NOMO-1 (cell line): ENCODE measurements around the gene ERP27.

Experiments
- DNase-seq, 2 experiments: peaks; one replicate each; lab custom pipeline; 2025; ENCODE audit not compliant: unreplicated experiment in 2 of 2; lab: John Stamatoyannopoulos, UW

ERP27 gene

DNA sequence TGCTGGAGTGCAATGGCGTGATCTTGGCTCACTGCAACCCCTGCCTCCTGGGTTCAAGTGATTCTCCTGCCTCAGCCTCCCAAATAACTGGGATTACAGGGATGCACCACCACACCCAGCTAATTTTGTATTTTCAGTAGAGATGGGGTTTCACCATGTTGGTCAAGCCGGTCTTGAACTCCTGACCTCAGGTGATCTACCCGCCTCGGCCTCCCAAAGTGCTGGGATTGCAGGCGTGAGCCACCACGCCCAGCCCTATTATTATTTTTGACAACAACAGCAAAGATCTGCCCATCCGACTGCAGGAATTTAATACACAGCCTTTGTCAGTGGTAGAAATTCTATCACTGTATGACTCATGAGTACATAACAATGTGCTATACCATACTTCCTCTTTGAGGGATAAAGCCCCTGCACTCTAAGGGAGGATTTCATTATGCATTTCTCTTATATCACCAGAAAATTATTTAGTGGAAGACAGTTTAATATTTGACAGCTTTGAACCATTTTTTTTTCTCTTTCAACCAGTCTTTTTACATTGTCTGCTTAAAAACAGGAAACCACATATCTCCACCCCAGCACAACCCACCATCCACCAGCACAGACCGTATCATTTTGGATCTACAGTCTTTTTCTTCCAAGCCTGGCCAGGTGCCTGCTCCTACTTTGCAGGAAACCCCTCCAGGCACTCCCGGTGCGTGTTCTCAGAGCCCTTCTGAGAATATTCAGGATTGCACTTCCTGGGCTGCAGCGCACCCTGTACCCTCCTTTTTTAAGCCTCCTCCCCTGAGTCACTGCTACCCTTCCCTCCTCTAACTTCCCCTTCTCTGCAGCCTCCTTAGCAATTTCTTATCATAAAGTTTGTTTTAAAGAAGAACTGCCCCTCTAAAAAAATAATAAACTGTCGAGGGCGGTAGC, 22.5 kb upstream of the ERP27 start:
- DNase-seq, result peak; percentile 82 to 89

DNA sequence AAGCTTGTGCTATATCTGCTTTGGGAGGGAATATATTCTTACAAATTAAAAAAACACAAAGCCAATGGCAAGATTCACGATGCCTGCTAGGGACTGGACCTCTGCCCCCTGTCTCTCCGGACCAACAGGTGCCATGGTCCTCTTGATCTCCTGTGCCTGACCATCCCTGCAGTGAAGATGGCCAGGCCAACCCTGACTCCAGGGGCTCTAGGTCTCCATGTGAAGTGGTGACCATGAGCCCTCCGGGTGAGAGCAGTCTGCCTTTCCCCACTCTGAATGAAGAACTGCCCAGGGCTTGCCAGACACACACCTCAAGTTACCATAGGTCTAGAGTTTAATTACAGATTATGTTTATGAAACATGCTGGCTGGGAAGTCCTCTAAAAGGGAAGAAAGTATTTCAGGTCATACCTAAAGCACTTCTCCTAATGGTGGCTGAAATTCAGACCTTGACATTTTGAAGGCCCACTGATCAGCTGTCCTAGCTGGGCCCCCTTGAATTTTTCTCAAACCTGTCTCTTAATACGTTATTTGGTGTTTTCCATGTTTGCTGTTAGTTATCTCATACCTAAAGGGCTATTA, 21.7 kb upstream of the ERP27 start:
- DNase-seq, result no peak

- peak in 1 of 2 experiments; percentile 65 for DNase-seq
Observed at GRCh38 chr12:14959463-14959862, 21.1 kb upstream of the ERP27 start.

DNA sequence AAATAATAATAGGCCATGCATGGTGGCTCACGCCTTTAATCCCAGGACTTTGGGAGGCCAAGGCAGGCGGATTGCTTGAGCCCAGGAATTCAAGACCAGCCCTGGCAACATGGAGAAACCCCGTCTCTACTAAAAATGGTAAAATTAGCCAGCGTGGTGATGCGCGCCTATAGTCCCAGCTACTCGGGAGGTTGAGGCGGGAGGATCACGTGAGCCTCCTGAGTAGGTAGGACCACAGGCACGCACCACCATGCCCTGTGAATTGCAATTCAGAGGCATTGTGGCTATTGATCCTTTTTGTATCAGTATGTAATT, 20.7 kb upstream of the ERP27 start:
- no peak for DNase-seq

- no peak for DNase-seq
Observed at GRCh38 chr12:14958361-14959125, 20.2 kb upstream of the ERP27 start.

DNA sequence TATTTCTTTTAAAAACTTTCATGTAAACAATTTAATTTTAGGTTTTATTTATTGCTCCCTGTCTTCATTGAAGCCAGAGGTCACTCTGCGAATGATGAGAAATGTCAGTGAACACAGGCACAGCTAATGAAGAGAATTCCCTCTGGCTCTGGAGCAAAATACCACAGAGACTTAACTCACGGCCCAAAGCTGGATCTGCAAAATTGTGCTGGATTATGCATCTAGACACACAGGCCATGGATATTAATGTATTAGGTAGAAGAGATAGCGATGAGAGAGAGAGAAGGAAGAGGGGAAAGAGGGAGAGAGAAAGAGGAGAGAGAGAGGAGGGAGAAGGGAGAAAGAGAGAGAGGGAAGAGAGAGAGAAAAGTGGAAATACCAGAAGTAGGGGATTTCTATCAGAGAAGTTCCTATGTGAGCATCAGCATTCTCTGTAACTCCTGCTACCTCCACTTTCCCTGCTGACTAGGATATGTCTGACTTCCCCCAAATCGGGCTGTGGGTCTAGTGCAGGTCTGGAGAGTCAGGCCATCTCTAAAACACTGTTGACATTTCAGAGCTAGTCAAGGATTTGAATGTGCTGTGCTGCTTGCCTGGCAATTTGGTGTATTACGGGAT, 19.3 kb upstream of the ERP27 start:
- no peak for DNase-seq

GRCh38 chr12:14956905-14957304, 18.6 kb upstream of the ERP27 start:
- no peak for DNase-seq

DNA sequence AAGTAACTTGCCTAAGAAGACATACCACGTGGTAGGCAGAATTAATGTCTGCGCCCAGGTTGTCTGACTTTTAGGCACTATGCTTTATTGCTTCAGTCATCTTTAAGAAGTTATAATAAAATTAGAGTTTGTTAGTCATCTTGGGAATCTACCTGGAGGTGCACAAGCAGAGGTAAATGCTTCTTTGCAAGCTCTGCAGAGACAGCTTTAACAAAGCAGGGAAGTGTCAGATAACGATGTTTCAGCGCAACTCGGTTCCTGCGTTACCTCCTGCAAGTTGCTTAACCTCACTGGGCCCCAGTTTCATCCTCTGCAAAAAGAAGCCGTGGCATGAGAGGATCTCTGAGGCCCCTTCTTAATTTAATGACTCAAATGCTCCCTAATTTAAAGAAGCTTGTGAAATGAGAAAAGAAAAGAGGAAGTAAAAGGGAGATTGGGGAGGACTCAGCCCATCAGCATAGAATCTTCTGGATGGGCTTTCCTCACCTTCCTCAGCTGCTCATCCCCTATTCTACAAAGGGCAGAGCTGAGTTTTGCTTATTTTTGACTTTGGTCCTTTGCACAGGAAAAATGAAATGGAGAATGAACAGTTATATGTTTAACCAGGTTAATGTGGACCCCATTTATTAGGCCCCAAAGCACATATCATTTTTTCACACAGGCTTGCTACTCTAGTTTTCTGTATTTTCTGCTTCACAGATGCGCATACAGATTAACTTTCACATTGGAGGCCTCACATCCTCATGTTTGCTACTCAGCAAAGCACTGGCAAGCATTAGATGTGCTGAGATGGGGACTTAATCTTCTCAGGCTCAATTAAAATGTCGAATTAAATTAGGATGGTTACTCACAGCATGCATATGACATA, 17.9 kb upstream of the ERP27 start:
- peak; percentile 83 to 97 for DNase-seq

DNA sequence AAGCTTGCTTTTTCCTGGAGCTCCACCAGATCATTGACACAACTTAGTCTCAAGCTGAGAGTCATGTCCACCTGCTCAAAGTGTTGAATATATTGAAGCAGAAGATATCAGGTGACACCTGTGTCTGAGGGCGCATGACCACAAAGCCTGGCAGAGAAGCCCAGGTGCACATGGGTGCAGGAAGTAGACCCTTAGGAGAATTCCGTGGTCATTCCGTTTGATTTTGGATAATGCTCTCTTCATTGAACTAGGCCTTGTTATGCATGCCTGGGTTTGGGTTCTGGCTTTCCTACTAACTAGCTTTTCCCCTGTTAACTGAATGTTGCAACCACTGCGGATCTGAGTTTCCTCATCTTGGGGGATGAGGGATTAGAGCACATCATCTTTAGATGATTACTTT, 15.9 kb upstream of the ERP27 start:
- DNase-seq, result no peak

- no peak for DNase-seq
Observed at GRCh38 chr12:14953752-14954151, 15.4 kb upstream of the ERP27 start.

DNA sequence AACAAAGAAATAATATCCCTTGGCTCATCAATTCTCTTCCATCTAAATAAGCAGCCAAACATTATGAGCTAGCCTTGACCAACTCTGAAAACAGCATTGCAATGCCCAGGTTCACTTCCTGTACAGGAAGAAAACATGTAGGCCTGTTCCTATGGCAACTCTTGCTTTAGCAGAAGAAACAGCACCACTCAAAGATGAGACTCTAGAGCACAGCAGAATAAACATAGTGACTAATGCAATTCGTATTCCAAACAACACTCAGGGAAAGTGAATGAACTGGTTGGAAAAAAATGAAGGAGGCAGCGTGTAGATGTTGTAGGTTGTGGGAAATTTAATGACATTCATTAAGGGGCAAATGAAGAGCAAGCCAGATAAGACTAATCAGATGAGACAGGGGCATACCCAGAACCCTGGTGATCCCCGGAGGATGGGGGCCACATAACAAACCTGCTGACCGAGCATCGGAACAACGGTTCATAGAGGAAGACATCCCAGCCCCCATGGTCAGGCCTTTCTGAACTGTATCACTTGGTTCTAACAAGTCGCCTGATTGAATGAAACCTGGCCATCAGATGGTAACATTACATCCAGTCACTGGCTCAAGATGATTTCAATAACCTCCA, 14.1 kb upstream of the ERP27 start:
- peak; percentile 33 to 93 for DNase-seq

DNA sequence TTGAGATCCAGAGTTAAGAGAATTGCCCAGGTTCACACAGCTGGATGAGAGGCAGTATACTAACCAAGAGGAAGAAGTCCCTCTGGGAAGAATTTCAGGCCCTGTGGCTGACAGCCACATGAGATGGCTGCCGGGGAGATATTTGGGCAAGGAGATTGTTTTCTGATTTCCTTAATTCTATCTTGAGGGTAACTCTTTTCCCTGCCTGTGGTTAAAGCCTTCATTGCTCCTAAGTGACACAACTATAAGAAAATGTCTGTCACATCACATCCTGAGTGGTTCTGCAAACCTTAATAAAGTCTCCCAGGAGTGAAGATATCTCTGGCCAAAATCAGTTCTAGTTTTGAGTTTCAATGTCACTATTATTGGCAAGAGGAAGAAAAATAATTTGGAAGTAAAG, 13.5 kb upstream of the ERP27 start:
- no peak for DNase-seq

DNA sequence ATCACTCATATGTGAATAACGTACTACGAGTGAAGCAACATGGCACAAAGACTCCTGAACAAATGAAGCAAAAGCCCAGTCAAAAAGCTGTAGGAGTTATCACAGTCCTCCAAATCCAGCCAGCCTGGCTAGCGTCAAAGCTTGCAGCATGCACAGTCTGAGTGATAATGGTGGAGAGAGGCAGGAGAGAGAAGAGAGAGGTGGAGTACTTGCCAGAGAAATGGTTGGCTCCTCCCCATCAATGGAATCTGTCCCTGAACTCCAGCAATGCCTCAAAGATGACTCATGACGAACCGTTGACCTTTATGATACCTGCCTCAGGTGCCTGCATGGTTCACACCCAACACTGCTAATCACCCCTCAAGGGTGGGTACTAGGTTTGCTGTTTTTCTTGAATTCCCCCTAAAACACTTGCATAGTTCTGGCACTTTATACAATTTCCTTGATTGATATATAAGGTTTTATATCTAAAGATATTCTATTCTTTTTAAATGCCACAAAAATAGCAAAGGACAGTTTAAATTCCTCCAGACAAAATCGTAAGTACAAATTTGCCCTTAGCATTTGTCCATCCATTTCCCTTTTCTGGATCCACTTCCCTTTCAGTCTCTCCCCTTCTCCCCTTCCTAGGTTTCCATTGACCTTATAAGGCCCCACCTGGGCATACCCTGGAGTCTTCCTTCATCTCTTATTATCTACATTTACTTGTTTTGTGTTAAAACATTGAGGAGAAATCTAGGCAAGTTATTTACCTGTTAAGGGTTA, 12.8 kb upstream of the ERP27 start:
- DNase-seq, result no peak

DNA sequence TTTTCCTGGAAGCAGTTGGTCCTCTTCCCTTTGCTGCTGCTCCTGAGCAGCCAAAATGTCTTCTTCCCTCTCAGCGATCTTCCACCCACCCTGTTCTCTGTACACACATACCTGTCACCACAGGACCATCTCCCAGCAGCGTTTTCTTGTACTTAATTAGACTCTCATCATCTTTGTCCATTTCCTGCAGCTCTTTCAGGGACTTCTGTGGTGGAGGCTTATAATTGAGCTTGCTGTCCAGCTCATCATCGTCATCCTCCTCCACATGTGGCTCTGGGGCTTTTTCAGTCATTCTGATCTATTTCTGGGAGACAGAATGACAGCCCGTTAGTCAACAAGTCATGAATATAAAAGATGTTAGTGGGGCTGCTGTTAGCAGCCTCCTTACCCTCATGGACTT, 12.1 kb upstream of the ERP27 start:
- no peak for DNase-seq

GRCh38 chr12:14949631-14950030, 11.3 kb upstream of the ERP27 start:
- DNase-seq, result no peak

- DNase-seq, result peak; percentile 86 to 98
Observed at GRCh38 chr12:14948672-14949071, 10.3 kb upstream of the ERP27 start.

- DNase-seq, result no peak
Observed at GRCh38 chr12:14946861-14947260, 8.5 kb upstream of the ERP27 start.

DNA sequence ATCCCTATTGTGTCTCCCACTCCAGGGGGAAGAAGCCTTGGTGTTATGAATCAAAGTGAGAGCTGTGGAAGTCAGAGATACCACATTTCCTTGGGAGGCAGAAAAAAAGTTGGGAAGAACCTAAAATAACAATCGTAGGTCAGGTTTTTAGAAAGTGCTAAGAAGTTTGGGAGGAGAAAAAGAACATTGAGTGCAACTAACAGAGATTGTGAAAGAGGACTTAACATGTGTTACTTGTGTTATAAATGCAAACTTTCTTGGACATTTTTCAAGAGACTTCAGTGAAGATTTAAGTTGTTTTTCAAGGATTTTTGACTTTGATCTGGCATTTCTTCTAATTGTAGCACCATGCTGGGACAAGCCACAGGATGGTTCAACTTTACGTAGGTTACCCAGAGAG, 7.8 kb upstream of the ERP27 start:
- no peak for DNase-seq
